NT2/D1 (cell line): ENCODE data around the gene CCDC88C.

Source experiments
- DNase-seq: peaks from one replicate; pipeline ENCODE4 v3.0.0-alpha.2; 2011; ENCODE audit warnings: low read depth, low spot score
- H3K27me3 ChIP-seq: 2 replicates; pipeline ENCODE4 v1.6.0; 2011; ENCODE audit warnings: mild to moderate bottlenecking; ENCODE audit not compliant: insufficient read length, insufficient read depth
- H3K36me3 ChIP-seq: 2 replicates; pipeline ENCODE4 v1.6.1; 2011; ENCODE audit warnings: mild to moderate bottlenecking, low read length, mixed read lengths; ENCODE audit not compliant: insufficient read depth, insufficient read length
- H3K4me1 ChIP-seq: 2 replicates; pipeline ENCODE4 v1.5.1; 2011; ENCODE audit not compliant: insufficient read depth, insufficient read length
- H3K4me3 ChIP-seq: 2 replicates; pipeline ENCODE4 v1.5.1; 2011; ENCODE audit warnings: low read depth; ENCODE audit not compliant: insufficient read length
- H3K9ac ChIP-seq: 2 replicates; pipeline ENCODE4 v1.6.0; 2011; ENCODE audit warnings: low read depth; ENCODE audit not compliant: insufficient read length
- H3K9me3 ChIP-seq: 2 replicates; pipeline ENCODE4 v1.5.1; 2011; ENCODE audit warnings: mild to moderate bottlenecking, low read length; ENCODE audit not compliant: insufficient read depth
- SUZ12 ChIP-seq: IDR thresholded peaks from 2 replicates; pipeline ENCODE4 v1.6.1; 2011; ENCODE audit not compliant: insufficient read length, insufficient read depth; ENCODE audit errors: extremely low read depth
- YY1 ChIP-seq: IDR thresholded peaks from 2 replicates; pipeline ENCODE4 v1.6.1; 2011; ENCODE audit not compliant: insufficient read length, insufficient read depth
- ZNF274 ChIP-seq: IDR thresholded peaks from 2 replicates; pipeline ENCODE4 v1.6.1; 2011; ENCODE audit warnings: mild to moderate bottlenecking, low read depth, low read length

Gene CCDC88C

DNA sequence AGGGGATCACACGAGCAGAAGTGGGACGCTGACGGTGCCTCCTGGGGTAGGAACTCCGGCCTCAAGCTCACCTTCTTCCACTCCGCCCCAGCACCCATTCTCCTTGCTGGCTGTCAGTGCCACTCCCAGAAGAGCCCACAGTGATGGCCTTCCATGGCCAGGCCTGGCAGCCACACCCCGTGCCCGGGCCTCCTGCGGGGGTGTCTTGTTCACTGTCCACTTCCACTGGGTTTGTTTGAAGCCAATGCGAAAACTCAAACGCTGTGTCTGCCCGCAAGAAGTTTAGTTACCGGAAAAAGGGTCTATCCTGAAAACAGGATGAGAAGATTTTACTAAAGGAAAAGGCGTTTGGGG is 38.1 kb downstream of the CCDC88C start:
- no peaks in the 10 kb centered on the region for H3K9me3 ChIP-seq
- no peak for DNase-seq
- H3K36me3 ChIP-seq, result no peaks in the 10 kb centered on the region
- no peak overlapping the region for H3K9ac ChIP-seq
- peaks cover 24% of the 10 kb centered on the region for H3K4me1 ChIP-seq
- TF ChIP-seq YY1 (no peak), SUZ12 (no peak), ZNF274 (no peak)
- no peaks in the 10 kb centered on the region for H3K27me3 ChIP-seq
- H3K4me3 ChIP-seq, result no peak overlapping the region

DNA sequence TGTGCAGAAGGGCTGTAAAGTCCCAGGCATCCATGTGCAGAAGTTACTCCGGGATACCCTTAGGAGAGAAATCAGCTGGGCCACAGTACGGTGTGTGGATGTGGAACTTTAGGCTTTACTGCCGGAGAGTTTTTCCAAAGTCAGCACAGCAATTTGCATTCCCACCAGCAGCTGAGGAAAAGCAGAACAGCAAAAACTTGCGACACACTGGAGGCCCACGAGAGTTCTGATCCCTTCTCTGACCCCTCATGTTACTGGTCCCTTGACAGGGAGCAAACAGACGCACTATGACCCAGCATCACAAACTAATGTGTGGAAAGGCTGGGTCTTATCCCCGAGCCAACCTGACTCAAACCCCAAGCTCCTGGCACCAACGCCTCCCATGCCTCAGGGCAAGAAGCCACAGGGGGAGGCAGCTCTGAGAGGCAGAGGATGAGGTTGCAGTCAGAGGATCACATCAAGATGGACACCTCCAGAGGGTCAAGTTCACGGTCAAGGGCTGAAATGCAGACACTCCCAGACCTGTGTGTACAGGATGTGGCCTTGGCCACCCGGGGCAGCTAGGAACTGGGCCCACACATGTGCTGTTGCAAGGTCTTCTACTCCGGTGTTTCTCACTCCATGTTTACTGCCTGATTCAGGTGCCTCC is 38.6 kb downstream of the CCDC88C start:
- Histone ChIP-seq H3K9me3 (no peaks in the 10 kb centered on the region), H3K4me1 (peaks cover 24% of the 10 kb centered on the region), H3K27me3 (no peaks in the 10 kb centered on the region), H3K36me3 (no peaks in the 10 kb centered on the region), H3K4me3 (no peak overlapping the region), H3K9ac (no peak overlapping the region)
- TF ChIP-seq SUZ12 (no peak), ZNF274 (no peak), YY1 (no peak)
- no peak for DNase-seq

GRCh38 chr14:91377700-91378652 is 39.6 kb downstream of the CCDC88C start:
- Histone ChIP-seq H3K4me3 (no peak overlapping the region), H3K4me1 (peaks cover 24% of the 10 kb centered on the region), H3K36me3 (no peaks in the 10 kb centered on the region), H3K27me3 (no peaks in the 10 kb centered on the region), H3K9me3 (no peaks in the 10 kb centered on the region), H3K9ac (peak overlapping the region; percentile 3)
- DNase-seq, result no peak
- TF ChIP-seq YY1 (no peak), ZNF274 (no peak), SUZ12 (no peak)

DNA sequence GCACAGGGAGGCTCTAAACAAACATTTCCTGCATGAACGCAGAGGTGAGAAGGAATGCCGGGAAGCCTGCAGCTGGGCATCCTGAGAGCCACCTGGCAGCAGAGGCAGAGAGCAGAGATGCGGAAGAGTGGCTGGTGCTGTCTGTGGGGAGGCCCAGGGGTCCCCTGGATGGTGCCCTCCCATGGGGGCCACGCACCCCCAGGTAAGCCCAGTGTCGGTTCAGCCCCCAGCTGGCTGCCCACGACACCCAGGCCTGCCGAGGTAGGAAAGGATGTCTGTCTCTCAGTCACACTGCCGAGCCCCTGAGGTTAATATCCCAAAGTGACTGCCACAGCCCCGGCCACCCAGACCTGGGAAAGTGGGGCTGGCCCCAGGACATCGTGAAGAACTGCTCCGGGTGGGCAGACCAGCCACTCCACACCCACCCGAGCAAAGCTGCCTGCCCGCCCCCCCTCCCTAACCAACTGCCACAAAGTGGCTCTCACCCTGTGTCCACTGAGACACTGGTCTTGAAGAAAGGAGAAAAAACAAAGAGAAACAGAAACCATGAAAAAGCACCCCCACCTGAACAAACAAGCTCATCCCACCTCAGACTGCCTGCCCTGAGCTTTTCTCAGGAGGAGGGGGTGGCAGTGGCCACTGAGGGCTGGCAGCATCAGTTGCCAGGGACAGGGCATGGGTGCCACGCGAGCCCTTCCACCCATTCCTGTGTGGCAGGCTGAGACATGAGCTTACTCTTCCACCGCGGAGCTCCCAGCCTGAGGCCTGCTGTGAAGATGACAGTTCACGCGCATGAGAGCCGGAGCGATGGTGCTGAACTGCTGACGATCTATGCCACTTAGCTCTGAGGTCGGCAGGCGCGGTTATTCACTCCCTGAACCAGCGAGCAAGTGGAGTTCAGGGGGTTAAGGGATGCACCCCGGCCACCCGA is 40.8 kb downstream of the CCDC88C start:
- no peak overlapping the region for H3K9ac ChIP-seq
- no peaks in the 10 kb centered on the region for H3K27me3 ChIP-seq
- H3K4me1 ChIP-seq, result peaks cover 21% of the 10 kb centered on the region
- DNase-seq, result no peak
- H3K9me3 ChIP-seq, result no peaks in the 10 kb centered on the region
- TF ChIP-seq YY1, result no peak
- TF ChIP-seq SUZ12, result no peak
- no peak for TF ChIP-seq ZNF274
- no peak overlapping the region for H3K4me3 ChIP-seq
- H3K36me3 ChIP-seq, result no peaks in the 10 kb centered on the region

- Histone ChIP-seq H3K4me1 (peaks cover 24% of the 10 kb centered on the region), H3K36me3 (no peaks in the 10 kb centered on the region), H3K4me3 (no peak overlapping the region), H3K9me3 (no peaks in the 10 kb centered on the region), H3K9ac (peak overlapping the region; percentile 36), H3K27me3 (no peaks in the 10 kb centered on the region)
- no peak for DNase-seq
- no peak for TF ChIP-seq SUZ12
Observed at GRCh38 chr14:91375720-91376452, 41.7 kb downstream of the CCDC88C start.

DNA sequence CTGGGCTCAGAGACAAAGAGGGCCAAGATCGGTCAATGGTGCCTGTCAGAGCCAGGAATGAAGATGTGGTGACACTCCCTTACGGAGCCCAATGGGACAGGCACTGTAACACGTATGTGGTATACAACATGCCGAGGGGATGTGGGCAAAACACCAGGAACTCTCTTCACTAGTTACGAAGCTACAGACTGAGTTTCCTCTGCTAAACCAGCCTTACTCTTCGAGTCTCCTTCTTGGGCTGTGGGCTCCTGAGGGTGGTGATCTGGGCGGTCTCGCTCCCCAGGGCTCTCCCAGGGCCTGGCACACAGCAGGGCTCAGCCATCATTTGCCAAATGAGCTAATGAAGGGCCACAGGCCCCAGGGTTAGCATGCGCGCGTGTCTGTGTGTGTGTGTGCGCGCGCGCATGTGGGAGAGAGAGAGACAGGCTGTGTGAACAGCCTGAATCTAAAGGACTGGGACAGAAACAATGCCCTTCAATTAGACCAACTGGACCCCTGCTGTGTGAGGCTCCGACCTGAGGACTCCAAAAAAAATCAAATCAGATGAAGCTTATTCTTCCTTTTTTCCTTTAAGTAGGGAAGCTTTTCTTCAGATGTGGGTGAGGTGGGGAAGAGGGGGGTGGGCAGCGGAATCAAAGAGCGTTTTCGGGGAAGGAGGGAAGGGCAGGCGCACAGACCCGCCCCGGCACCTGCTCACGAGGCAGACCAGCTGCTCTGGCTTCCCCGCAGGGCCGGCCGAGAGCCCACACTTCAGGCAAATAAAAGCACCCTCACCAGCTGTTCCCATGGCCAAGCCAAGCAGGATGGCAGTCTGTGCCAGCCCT is 42.5 kb downstream of the CCDC88C start:
- TF ChIP-seq ZNF274 (no peak), YY1 (no peak), SUZ12 (no peak)
- Histone ChIP-seq H3K4me3 (no peak overlapping the region), H3K4me1 (peaks cover 24% of the 10 kb centered on the region), H3K27me3 (no peaks in the 10 kb centered on the region), H3K9ac (peak overlapping the region; percentile 36), H3K9me3 (no peaks in the 10 kb centered on the region), H3K36me3 (no peaks in the 10 kb centered on the region)
- DNase-seq, result no peak
